Astrocyte of the cerebellum (primary cell): ENCODE measurements around the gene AIM2.

ENCODE experiments used
- DNase-seq: peaks from one replicate; pipeline ENCODE4 v3.0.0-alpha.2; 2011; ENCODE audit warnings: low read depth
- H3K4me3 ChIP-seq: 2 replicates; pipeline ENCODE4 v1.5.1; 2011; ENCODE audit warnings: mild to moderate bottlenecking, low read depth, low read length, moderate library complexity
- CTCF ChIP-seq: IDR thresholded peaks from 2 replicates; pipeline ENCODE4 v1.5.1; 2012; ENCODE audit warnings: low read length, low read depth, moderate library complexity, mild to moderate bottlenecking; ENCODE audit errors: missing control alignments
- in situ Hi-C: cut with HindIII; loops from 2 replicates; pipeline ENCODE4 v1.10.0; 2017; ENCODE audit warnings: low sequenced_read_pairs

Gene AIM2

GRCh38 chr1:159100589-159100988, 24.0 kb upstream of the AIM2 start:
- in situ Hi-C loops = no loop called here
- DNase-seq = no peak
- no peak for TF ChIP-seq CTCF
- H3K4me3 ChIP-seq = no peak overlapping the region

GRCh38 chr1:159098596-159098995, 22.0 kb upstream of the AIM2 start:
- TF ChIP-seq CTCF = no peak
- DNase-seq = no peak
- in situ Hi-C loops = no loop called here
- H3K4me3 ChIP-seq = no peak overlapping the region

GRCh38 chr1:159092036-159092760, 15.6 kb upstream of the AIM2 start:
- TF ChIP-seq CTCF = no peak
- DNase-seq = peak; percentile 41
- H3K4me3 ChIP-seq = no peak overlapping the region
- in situ Hi-C loops = no loop called here

- in situ Hi-C loops = no loop called here
- TF ChIP-seq CTCF = no peak
- H3K4me3 ChIP-seq = no peak overlapping the region
- DNase-seq = no peak
Measured at GRCh38 chr1:159091607-159092031, 15.1 kb upstream of the AIM2 start.

- TF ChIP-seq CTCF = no peak
- no peak for DNase-seq
- in situ Hi-C loops = no loop called here
- no peak overlapping the region for H3K4me3 ChIP-seq
Measured at GRCh38 chr1:159091180-159091560, 14.6 kb upstream of the AIM2 start.

GRCh38 chr1:159090286-159091179, 14.0 kb upstream of the AIM2 start:
- in situ Hi-C loops = no loop called here
- no peak overlapping the region for H3K4me3 ChIP-seq
- no peak for DNase-seq
- no peak for TF ChIP-seq CTCF
